ENCODE results near the gene KRCC1.
"Not testable (repeated sequence)": the region's sequence is repeated elsewhere in the genome, so short reads cannot be mapped to it uniquely, and the experiment has no call there.

Gene KRCC1

DNA sequence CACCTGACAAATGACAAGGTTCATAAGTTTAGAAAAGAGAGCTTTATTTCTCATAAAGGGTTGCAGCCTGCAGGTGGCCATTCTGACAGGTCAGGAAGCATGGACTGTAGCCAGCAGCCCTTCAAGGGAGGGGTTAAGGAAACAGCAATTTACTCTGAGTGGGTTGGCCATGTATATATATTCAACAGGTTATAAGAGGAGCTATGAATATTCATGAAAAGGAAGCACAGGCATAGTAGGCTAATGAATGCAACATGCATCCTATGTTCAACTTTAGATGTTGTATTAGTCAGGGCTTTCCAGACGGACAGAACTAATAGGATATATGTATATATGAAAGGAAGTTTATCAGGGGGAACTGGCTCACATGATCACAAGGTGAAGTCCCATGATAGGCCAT is 59.8 kb downstream of the KRCC1 start:
- TF ChIP-seq EZH2phosphoT487 (conservative IDR thresholded peaks at IDR 0.05; ENCODE audit: low read length) = no peak
- TF ChIP-seq, protein P1, sequence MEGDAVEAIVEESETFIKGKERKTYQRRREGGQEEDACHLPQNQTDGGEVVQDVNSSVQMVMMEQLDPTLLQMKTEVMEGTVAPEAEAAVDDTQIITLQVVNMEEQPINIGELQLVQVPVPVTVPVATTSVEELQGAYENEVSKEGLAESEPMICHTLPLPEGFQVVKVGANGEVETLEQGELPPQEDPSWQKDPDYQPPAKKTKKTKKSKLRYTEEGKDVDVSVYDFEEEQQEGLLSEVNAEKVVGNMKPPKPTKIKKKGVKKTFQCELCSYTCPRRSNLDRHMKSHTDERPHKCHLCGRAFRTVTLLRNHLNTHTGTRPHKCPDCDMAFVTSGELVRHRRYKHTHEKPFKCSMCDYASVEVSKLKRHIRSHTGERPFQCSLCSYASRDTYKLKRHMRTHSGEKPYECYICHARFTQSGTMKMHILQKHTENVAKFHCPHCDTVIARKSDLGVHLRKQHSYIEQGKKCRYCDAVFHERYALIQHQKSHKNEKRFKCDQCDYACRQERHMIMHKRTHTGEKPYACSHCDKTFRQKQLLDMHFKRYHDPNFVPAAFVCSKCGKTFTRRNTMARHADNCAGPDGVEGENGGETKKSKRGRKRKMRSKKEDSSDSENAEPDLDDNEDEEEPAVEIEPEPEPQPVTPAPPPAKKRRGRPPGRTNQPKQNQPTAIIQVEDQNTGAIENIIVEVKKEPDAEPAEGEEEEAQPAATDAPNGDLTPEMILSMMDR (IDR thresholded peaks at IDR 0.05; ENCODE audit: insufficient read depth, low read length, poor library complexity, severe bottlenecking) = no peak
- H2AFZ ChIP-seq (ENCODE audit: low read depth, low read length, severe bottlenecking) = no peak overlapping the region
- H3K27me3 ChIP-seq (ENCODE audit: low read length) = no peaks in the 10 kb centered on the region
- H3K4me2 ChIP-seq (ENCODE audit: low read depth, low read length, poor library complexity, severe bottlenecking) = no peak overlapping the region
- H3K9me3 ChIP-seq (ENCODE audit: insufficient read depth, low read length) = no peaks in the 10 kb centered on the region
- H3F3A ChIP-seq (ENCODE audit: insufficient read depth) = no peaks in the 10 kb centered on the region
- H3K27ac ChIP-seq (ENCODE audit: low read depth, low read length) = no peak overlapping the region
- H3K9me2 ChIP-seq (replicated peaks; ENCODE audit: insufficient read depth, low read length) = no peaks in the 10 kb centered on the region
- no peaks in the 10 kb centered on the region for H3K36me3 ChIP-seq (ENCODE audit: low read length)
- no peak overlapping the region for H3K9ac ChIP-seq (ENCODE audit: low read length)
- no peak overlapping the region for H3K4me3 ChIP-seq (ENCODE audit: insufficient read depth, low read length, poor library complexity, severe bottlenecking)
- H4K20me1 ChIP-seq (ENCODE audit: low read depth, low read length) = no peaks in the 10 kb centered on the region
- H3K79me2 ChIP-seq (ENCODE audit: insufficient read depth, low read length) = no peaks in the 10 kb centered on the region

DNA sequence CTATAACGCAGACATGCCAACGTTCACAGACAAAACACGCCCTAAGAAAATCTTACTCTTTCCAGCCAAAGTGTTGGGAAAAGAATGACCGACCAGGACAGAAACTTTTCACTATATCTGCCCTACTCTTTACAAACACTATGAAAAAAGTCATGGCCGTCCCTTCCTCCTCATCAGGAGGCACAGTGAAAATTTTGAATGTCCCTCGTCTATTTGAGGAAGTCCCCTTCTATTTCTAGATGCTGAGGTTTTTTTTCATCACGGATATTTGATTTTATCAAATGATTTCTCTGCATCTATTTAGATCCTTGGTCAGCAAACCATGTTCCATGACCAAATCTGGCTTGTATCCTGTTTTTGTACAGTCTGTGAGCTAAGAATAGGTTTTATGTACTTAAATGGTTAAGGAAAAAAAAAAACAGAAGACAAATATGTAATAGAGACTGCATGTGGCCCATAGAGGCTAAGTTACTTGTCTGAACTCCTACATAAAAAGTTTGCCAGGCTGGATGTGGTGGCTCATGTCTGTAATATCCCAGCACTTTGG is 61.2 kb downstream of the KRCC1 start:
- not testable (repeated sequence) for H2AFZ ChIP-seq (ENCODE audit: low read depth, low read length, severe bottlenecking); H3K9ac ChIP-seq (ENCODE audit: low read length); H3K4me3 ChIP-seq (ENCODE audit: insufficient read depth, low read length, poor library complexity, severe bottlenecking); H3K27ac ChIP-seq (ENCODE audit: low read depth, low read length); H3K79me2 ChIP-seq (ENCODE audit: insufficient read depth, low read length); H4K20me1 ChIP-seq (ENCODE audit: low read depth, low read length); H3K9me3 ChIP-seq (ENCODE audit: insufficient read depth, low read length); H3F3A ChIP-seq (ENCODE audit: insufficient read depth); H3K9me2 ChIP-seq (replicated peaks; ENCODE audit: insufficient read depth, low read length); H3K27me3 ChIP-seq (ENCODE audit: low read length); H3K36me3 ChIP-seq (ENCODE audit: low read length); H3K4me2 ChIP-seq (ENCODE audit: low read depth, low read length, poor library complexity, severe bottlenecking)

- H3K4me3 ChIP-seq (ENCODE audit: insufficient read depth, low read length, poor library complexity, severe bottlenecking); H3K9me3 ChIP-seq (ENCODE audit: insufficient read depth, low read length); H3F3A ChIP-seq (ENCODE audit: insufficient read depth); H3K27me3 ChIP-seq (ENCODE audit: low read length); H3K9me2 ChIP-seq (replicated peaks; ENCODE audit: insufficient read depth, low read length); H3K79me2 ChIP-seq (ENCODE audit: insufficient read depth, low read length); H2AFZ ChIP-seq (ENCODE audit: low read depth, low read length, severe bottlenecking); H3K9ac ChIP-seq (ENCODE audit: low read length); H4K20me1 ChIP-seq (ENCODE audit: low read depth, low read length); H3K4me2 ChIP-seq (ENCODE audit: low read depth, low read length, poor library complexity, severe bottlenecking); H3K36me3 ChIP-seq (ENCODE audit: low read length); H3K27ac ChIP-seq (ENCODE audit: low read depth, low read length): not testable (repeated sequence)
Observed at GRCh38 chr2:87992569-87992968, 63.0 kb downstream of the KRCC1 start.

DNA sequence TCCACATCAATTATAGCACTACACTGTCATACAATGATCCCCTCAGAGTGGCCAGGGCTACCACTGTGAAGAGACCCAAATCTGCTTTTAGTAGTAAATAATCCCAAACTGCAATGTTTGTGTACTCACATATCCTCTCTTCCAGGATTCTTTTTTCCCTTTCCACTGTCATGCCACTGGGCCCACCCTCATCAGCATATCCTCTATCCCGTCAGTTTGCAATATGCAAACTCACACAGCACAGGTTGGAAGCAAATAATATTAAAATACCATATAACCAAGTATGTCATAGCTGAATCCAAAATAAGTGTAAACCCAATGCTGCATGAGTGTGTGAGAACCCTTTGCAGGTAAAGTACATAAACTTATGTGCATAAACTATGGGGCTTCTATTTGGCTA is 68.1 kb downstream of the KRCC1 start:
- H3K27me3 ChIP-seq (ENCODE audit: low read length); H3K9ac ChIP-seq (ENCODE audit: low read length); H2AFZ ChIP-seq (ENCODE audit: low read depth, low read length, severe bottlenecking); H3F3A ChIP-seq (ENCODE audit: insufficient read depth); H3K36me3 ChIP-seq (ENCODE audit: low read length); H3K4me2 ChIP-seq (ENCODE audit: low read depth, low read length, poor library complexity, severe bottlenecking); H3K27ac ChIP-seq (ENCODE audit: low read depth, low read length); H3K9me2 ChIP-seq (replicated peaks; ENCODE audit: insufficient read depth, low read length); H3K9me3 ChIP-seq (ENCODE audit: insufficient read depth, low read length); H4K20me1 ChIP-seq (ENCODE audit: low read depth, low read length); H3K4me3 ChIP-seq (ENCODE audit: insufficient read depth, low read length, poor library complexity, severe bottlenecking); H3K79me2 ChIP-seq (ENCODE audit: insufficient read depth, low read length): not testable (repeated sequence)

DNA sequence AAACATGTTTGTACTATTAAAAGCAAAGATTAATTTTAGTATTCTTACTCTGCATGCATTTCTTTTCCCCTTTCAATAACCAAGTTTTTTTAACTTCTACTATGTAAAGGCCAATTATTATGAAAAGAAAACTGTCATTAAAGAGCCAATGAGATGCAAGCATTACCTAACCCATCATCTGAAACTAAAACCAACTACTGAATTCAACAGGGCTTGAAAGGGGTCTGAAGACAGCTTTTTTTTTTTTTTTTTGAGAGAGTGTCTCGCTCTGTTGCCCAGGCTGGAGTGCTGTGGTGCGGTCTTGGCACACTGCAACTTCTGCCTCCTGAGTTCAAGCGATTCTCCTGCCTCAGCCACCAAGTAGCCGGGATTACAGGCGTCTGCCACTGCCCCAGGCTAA is 69.7 kb downstream of the KRCC1 start:
- H3K27ac ChIP-seq (ENCODE audit: low read depth, low read length); H3K9me2 ChIP-seq (replicated peaks; ENCODE audit: insufficient read depth, low read length); H3F3A ChIP-seq (ENCODE audit: insufficient read depth); H2AFZ ChIP-seq (ENCODE audit: low read depth, low read length, severe bottlenecking); H3K9ac ChIP-seq (ENCODE audit: low read length); H3K9me3 ChIP-seq (ENCODE audit: insufficient read depth, low read length); H3K36me3 ChIP-seq (ENCODE audit: low read length); H3K79me2 ChIP-seq (ENCODE audit: insufficient read depth, low read length); H3K27me3 ChIP-seq (ENCODE audit: low read length); H4K20me1 ChIP-seq (ENCODE audit: low read depth, low read length); H3K4me2 ChIP-seq (ENCODE audit: low read depth, low read length, poor library complexity, severe bottlenecking); H3K4me3 ChIP-seq (ENCODE audit: insufficient read depth, low read length, poor library complexity, severe bottlenecking): not testable (repeated sequence)

DNA sequence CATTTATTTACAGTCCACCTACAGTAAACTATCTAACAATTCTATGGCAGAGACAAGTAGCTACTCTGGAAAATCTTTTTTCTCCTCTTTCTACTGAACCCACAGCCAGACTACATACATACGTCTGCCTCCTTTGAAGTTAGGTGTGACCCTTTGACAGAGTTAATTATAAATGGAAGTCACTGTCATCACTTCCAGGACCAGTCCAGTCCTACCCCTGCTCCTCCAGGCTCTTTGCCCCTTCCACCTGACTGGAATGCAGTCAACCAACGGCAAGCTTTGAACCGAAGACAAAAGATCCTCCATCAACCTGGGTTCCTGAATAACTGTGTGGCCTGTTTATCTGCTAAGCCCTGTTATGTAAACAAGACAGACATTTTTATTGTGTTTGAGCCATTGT is 74.4 kb downstream of the KRCC1 start:
- H4K20me1 ChIP-seq (ENCODE audit: low read depth, low read length); H3K27me3 ChIP-seq (ENCODE audit: low read length); H3K36me3 ChIP-seq (ENCODE audit: low read length); H3K4me2 ChIP-seq (ENCODE audit: low read depth, low read length, poor library complexity, severe bottlenecking); H2AFZ ChIP-seq (ENCODE audit: low read depth, low read length, severe bottlenecking); H3K9ac ChIP-seq (ENCODE audit: low read length); H3F3A ChIP-seq (ENCODE audit: insufficient read depth); H3K79me2 ChIP-seq (ENCODE audit: insufficient read depth, low read length); H3K27ac ChIP-seq (ENCODE audit: low read depth, low read length); H3K9me3 ChIP-seq (ENCODE audit: insufficient read depth, low read length); H3K4me3 ChIP-seq (ENCODE audit: insufficient read depth, low read length, poor library complexity, severe bottlenecking); H3K9me2 ChIP-seq (replicated peaks; ENCODE audit: insufficient read depth, low read length): not testable (repeated sequence)

Measured in SU-DHL-6 (cell line).